ENCODE data around the gene RASAL2. TPM values are rescaled to one million over a fixed set of nuclear protein-coding genes. Genes with fewer than 3 reads are reported as not detected.

Gene RASAL2
- total RNA-seq, 4 donors from 2014 or later = 17.0 to 27.4 (median 20.2) TPM

DNA sequence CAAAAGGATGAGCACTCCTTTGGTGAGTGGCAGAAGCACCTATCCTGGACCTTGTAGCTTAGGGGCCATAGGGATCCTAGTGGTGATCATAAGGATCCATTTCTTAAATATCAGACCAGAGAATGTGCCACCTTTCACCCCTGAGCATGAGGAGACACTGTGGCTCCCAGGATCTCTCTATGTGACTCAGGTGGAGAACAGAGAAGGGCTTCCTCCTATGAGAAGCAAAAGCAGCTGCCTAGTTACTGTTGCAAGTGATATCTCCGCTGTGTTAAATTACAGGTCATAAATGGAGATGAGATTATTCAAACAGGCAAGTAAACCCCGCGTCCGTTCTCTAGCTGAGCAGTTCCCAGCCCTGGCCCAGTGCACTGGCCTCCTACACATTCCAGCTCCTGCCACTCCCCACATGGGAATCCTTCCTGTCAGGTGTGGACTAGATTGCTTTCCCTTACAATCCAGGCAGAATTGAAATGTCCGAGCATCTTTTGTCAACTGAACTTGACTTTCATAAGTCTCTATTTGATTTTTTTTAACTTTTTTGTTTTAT lies 376.6 kb downstream of the RASAL2 start:
- TF ChIP-seq POLR2A (IDR thresholded peaks at IDR 0.05) (no peak), EP300 (IDR thresholded peaks at IDR 0.05) (no peak), POLR2AphosphoS5 (IDR thresholded peaks at IDR 0.05) (no peak)
- TF ChIP-seq, protein P1, sequence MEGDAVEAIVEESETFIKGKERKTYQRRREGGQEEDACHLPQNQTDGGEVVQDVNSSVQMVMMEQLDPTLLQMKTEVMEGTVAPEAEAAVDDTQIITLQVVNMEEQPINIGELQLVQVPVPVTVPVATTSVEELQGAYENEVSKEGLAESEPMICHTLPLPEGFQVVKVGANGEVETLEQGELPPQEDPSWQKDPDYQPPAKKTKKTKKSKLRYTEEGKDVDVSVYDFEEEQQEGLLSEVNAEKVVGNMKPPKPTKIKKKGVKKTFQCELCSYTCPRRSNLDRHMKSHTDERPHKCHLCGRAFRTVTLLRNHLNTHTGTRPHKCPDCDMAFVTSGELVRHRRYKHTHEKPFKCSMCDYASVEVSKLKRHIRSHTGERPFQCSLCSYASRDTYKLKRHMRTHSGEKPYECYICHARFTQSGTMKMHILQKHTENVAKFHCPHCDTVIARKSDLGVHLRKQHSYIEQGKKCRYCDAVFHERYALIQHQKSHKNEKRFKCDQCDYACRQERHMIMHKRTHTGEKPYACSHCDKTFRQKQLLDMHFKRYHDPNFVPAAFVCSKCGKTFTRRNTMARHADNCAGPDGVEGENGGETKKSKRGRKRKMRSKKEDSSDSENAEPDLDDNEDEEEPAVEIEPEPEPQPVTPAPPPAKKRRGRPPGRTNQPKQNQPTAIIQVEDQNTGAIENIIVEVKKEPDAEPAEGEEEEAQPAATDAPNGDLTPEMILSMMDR (IDR thresholded peaks at IDR 0.05) = no peak
- ATAC-seq = no peak
- H3K36me3 ChIP-seq = peaks cover 0 to 78% of the 10 kb centered on the region in 2 donors
- H3K4me1 ChIP-seq = no peaks in the 10 kb centered on the region
- no peaks in the 10 kb centered on the region for H3K9me3 ChIP-seq
- H3K27me3 ChIP-seq = no peaks in the 10 kb centered on the region
- no peak overlapping the region for H3K27ac ChIP-seq
- 78 to 80% methylated on average over 2 to 5 of the region's 5 CpGs for WGBS, 2 donors (ENCODE audit: low coverage in 1 of 2)
- no peak overlapping the region for H3K4me3 ChIP-seq

DNA sequence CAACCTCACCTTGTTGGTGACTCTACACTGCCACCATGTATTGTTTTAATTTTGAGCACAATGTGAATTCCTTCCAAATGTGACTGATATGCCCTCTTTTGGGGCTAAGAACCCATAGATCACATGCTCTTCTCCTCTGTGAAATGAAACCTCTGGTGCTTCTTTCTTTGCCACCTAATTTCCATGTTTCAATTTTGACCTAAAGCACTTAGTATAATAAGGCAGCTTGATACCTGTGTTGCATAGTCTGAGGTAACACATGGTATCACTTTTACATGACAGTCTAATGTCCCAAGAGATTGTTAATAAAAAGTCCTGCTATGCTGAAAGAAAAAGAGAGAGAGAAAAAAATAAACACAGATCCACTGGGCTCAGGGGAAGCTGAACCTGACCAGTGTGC lies 378.6 kb downstream of the RASAL2 start:
- TF ChIP-seq EP300 (IDR thresholded peaks at IDR 0.05) = no peak
- TF ChIP-seq POLR2AphosphoS5 (IDR thresholded peaks at IDR 0.05) = no peak
- TF ChIP-seq, protein P1 (IDR thresholded peaks at IDR 0.05) = no peak
- no peak for TF ChIP-seq POLR2A (IDR thresholded peaks at IDR 0.05)
- Histone ChIP-seq H3K36me3 (peaks cover 0 to 69% of the 10 kb centered on the region in 2 donors), H3K27me3 (no peaks in the 10 kb centered on the region), H3K4me1 (no peaks in the 10 kb centered on the region), H3K9me3 (no peaks in the 10 kb centered on the region), H3K4me3 (no peak overlapping the region), H3K27ac (no peak overlapping the region)
- no peak for ATAC-seq

DNA sequence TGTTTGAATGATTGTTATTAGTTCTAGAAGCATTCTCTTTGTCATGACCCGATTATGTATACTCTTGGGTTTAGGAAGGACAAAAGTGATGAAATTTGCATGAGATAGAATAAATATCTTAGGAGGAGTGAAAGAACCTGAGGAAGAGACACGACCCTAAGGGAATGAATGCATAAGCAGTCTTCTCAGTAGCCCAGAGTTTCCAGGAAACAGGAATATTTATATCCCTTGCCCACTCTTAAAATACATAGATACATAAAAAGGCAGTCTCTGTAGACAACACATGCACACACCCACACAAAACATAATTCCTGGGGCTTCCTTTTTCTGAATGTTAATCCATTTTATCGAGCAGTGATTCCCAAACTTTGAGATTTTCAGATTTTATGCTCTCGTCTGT lies 383.5 kb downstream of the RASAL2 start:
- Histone ChIP-seq H3K27me3 (no peaks in the 10 kb centered on the region), H3K36me3 (peaks cover 0 to 35% of the 10 kb centered on the region in 2 donors), H3K4me3 (no peak overlapping the region), H3K9me3 (no peaks in the 10 kb centered on the region), H3K27ac (no peak overlapping the region), H3K4me1 (no peaks in the 10 kb centered on the region)
- TF ChIP-seq POLR2A (IDR thresholded peaks at IDR 0.05) = no peak
- TF ChIP-seq POLR2AphosphoS5 (IDR thresholded peaks at IDR 0.05) = no peak
- no peak for TF ChIP-seq EP300 (IDR thresholded peaks at IDR 0.05)
- TF ChIP-seq, protein P1 (IDR thresholded peaks at IDR 0.05) = no peak
- no peak for ATAC-seq
- WGBS, 2 donors (ENCODE audit: low coverage in 1 of 2) = 85 to 89% methylated on average over 3 to 4 of the region's 4 CpGs

DNA sequence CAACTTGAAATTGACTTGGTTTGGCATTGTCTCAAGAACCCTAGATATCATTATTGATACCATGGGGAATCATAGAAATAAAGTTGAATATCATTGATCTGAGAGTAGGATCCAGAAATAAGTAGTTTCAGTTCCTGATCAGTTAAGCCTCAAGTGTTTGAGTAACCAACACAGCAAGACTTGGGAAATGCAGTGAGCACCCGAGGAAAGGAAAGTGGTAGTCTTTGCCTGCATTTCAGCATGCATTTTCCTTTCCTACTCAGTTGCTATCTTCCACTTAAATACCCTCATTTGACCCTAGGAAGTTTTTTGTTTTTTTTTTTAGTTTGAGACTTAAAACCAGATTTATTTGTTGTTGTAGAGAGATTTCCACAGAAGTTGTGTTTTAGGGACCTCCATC lies 383.9 kb downstream of the RASAL2 start:
- no peak overlapping the region for H3K4me3 ChIP-seq
- 56 to 67% methylated on average over 1 of the region's 1 CpG for WGBS, 2 donors (ENCODE audit: low coverage in 1 of 2)
- TF ChIP-seq, protein P1 (IDR thresholded peaks at IDR 0.05) = no peak
- no peak for TF ChIP-seq EP300 (IDR thresholded peaks at IDR 0.05)
- no peak for TF ChIP-seq POLR2A (IDR thresholded peaks at IDR 0.05)
- TF ChIP-seq POLR2AphosphoS5 (IDR thresholded peaks at IDR 0.05) = no peak
- no peak overlapping the region for H3K27ac ChIP-seq
- no peaks in the 10 kb centered on the region for H3K4me1 ChIP-seq
- H3K9me3 ChIP-seq = no peaks in the 10 kb centered on the region
- H3K36me3 ChIP-seq = peaks cover 0 to 31% of the 10 kb centered on the region in 2 donors
- ATAC-seq = no peak
- H3K27me3 ChIP-seq = no peaks in the 10 kb centered on the region

DNA sequence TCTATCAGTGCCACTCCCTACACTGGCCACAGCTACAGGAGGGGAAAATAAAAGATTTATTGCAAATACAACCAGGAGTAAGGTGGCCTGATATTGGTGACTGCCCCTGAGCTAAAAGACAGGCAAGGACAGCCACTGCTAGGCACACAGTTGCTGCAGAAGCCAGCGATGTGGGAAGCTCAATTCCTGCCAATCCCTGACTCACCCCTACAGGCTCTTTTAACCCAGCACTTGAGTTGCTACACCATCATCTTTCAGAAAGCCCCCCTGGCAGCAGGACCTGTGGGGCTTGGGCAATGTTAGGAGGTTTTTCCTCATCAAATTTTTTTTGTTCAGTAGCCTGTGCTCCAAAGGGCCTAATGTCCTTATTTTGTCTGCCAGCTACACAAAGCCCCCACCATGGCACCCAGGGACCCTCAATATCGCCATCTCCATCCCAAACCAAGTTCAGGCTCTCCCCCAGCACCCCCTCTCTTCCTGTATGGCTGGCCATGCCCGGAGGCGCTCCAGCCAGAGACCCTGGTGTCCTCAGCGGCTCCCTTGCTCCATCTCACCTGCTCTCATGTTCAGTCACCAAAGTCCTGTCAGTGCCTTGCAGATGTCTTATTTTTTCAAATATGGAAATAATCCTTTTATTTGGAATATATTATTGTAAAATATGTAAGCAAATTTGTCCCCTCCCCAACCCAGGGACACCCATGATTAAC lies 389.5 kb downstream of the RASAL2 start:
- peaks cover 0 to 12% (median 0%) of the 10 kb centered on the region in 3 donors for H3K4me1 ChIP-seq
- ATAC-seq = no peak
- no peak overlapping the region for H3K27ac ChIP-seq
- 88 to 91% methylated on average over 4 to 5 of the region's 5 CpGs for WGBS, 2 donors (ENCODE audit: low coverage in 1 of 2)
- peaks cover 23% of the 10 kb centered on the region for H3K27me3 ChIP-seq
- no peaks in the 10 kb centered on the region for H3K36me3 ChIP-seq
- no peaks in the 10 kb centered on the region for H3K9me3 ChIP-seq
- TF ChIP-seq EP300 (IDR thresholded peaks at IDR 0.05) = no peak
- TF ChIP-seq, protein P1 (IDR thresholded peaks at IDR 0.05) = no peak
- TF ChIP-seq POLR2AphosphoS5 (IDR thresholded peaks at IDR 0.05) = no peak
- no peak for TF ChIP-seq POLR2A (IDR thresholded peaks at IDR 0.05)
- no peak overlapping the region for H3K4me3 ChIP-seq
